HEK293 (cell line): ENCODE measurements around the gene PIANP.

Experiments used
- CTCF ChIA-PET: fragments of 350-600 bp; formaldehyde crosslinking; extraction: SDS; loops from one replicate; lab custom pipeline; 2021; ENCODE audit warnings: antibody characterized with exemption; lab: Yijun Ruan, JAX
- POLR2A ChIA-PET: fragments of 300-600 bp; formaldehyde crosslinking; extraction: SDS; loops from one replicate; lab custom pipeline; 2020; ENCODE audit warnings: antibody characterized with exemption, inconsistent platforms; lab: Yijun Ruan, JAX
- H3K27ac ChIP-seq: fragments of 200-500 bp; sonication (Bioruptor generic); 2 replicates; pipeline ENCODE4 v1.5.1; 2014; ENCODE audit warnings: low read depth, low read length, control low read depth, inconsistent platforms; ENCODE audit errors: extremely low read depth
- H3K36me3 ChIP-seq, 2 experiments: fragments of 200-500 bp in 1 of 2; sonication (Bioruptor generic) in 1 of 2; 1 replicate in 1 of 2; 2 replicates in 1 of 2; pipeline ENCODE4 v1.5.1; 2014 to 2017; ENCODE audit warnings: inconsistent platforms in 2 of 2, low read length in 2 of 2; ENCODE audit not compliant: control insufficient read depth in 2 of 2, insufficient read depth in 1 of 2
- H3K4me1 ChIP-seq: fragments of 200-500 bp; sonication (Bioruptor generic); 2 replicates; pipeline ENCODE4 v1.5.1; 2014; ENCODE audit warnings: mild to moderate bottlenecking, low read length, inconsistent platforms; ENCODE audit not compliant: control insufficient read depth, insufficient read depth
- H3K4me3 ChIP-seq: 2 replicates; pipeline ENCODE4 v1.5.1; 2011; ENCODE audit warnings: low read depth, mild to moderate bottlenecking, control low read depth, low read length, moderate library complexity
- H3K9me3 ChIP-seq: fragments of 200-500 bp; sonication (Bioruptor generic); 2 replicates; pipeline ENCODE4 v1.5.1; 2014; ENCODE audit warnings: low read depth, low read length, inconsistent platforms; ENCODE audit not compliant: control insufficient read depth, insufficient read depth
- ATF2 ChIP-seq: fragments of 450-650 bp; formaldehyde crosslinking; IDR thresholded peaks from 2 replicates; pipeline ENCODE4 v1.5.1; 2016; ENCODE audit warnings: missing biosample characterization, missing genetic modification characterization, low read depth
- BCL6B ChIP-seq: fragments of 450-650 bp; formaldehyde crosslinking; IDR thresholded peaks from 2 replicates; pipeline ENCODE4 v1.5.1; 2017; ENCODE audit warnings: missing biosample characterization, missing genetic modification characterization
- EGR2 ChIP-seq: fragments of 450-650 bp; formaldehyde crosslinking; IDR thresholded peaks from 2 replicates; pipeline ENCODE4 v1.5.1; 2016; ENCODE audit warnings: low read depth, missing biosample characterization, missing genetic modification characterization
- KLF16 ChIP-seq: fragments of 450-650 bp; formaldehyde crosslinking; IDR thresholded peaks from 2 replicates; pipeline ENCODE4 v1.5.1; 2017; ENCODE audit warnings: missing biosample characterization, missing genetic modification characterization
- ZBTB11 ChIP-seq: fragments of 450-650 bp; formaldehyde crosslinking; conservative IDR thresholded peaks from 2 replicates; pipeline ENCODE4 v1.5.1; 2016; ENCODE audit warnings: low read depth, missing biosample characterization, missing genetic modification characterization
- ZBTB20 ChIP-seq: fragments of 450-650 bp; formaldehyde crosslinking; IDR thresholded peaks from 2 replicates; pipeline ENCODE4 v1.5.1; 2016; ENCODE audit warnings: missing biosample characterization, missing genetic modification characterization
- ZBTB44 ChIP-seq: fragments of 450-650 bp; IDR thresholded peaks from 2 replicates; pipeline ENCODE4 v1.5.1; 2018; ENCODE audit warnings: missing biosample characterization, mild to moderate bottlenecking, missing genetic modification characterization
- ZBTB7A ChIP-seq: fragments of 450-650 bp; formaldehyde crosslinking; IDR thresholded peaks from 2 replicates; pipeline ENCODE4 v1.5.1; 2016; ENCODE audit warnings: low read depth, missing biosample characterization, missing genetic modification characterization
- ZNF138 ChIP-seq: fragments of 450-650 bp; formaldehyde crosslinking; IDR thresholded peaks from 2 replicates; pipeline ENCODE4 v1.5.1; 2016; ENCODE audit warnings: missing biosample characterization, missing genetic modification characterization, borderline replicate concordance
- ZNF202 ChIP-seq: fragments of 450-650 bp; formaldehyde crosslinking; IDR thresholded peaks from 2 replicates; pipeline ENCODE4 v1.5.1; 2016; ENCODE audit warnings: missing biosample characterization, missing genetic modification characterization, borderline replicate concordance
- ZNF362 ChIP-seq: fragments of 450-650 bp; formaldehyde crosslinking; IDR thresholded peaks from 2 replicates; pipeline ENCODE4 v1.5.1; 2016; ENCODE audit warnings: missing biosample characterization, missing genetic modification characterization
- ZNF404 ChIP-seq: fragments of 450-650 bp; formaldehyde crosslinking; IDR thresholded peaks from 2 replicates; pipeline ENCODE4 v1.5.1; 2017; ENCODE audit warnings: missing biosample characterization, missing genetic modification characterization
- ZNF423 ChIP-seq: fragments of 450-650 bp; formaldehyde crosslinking; IDR thresholded peaks from 2 replicates; pipeline ENCODE4 v1.5.1; 2016; ENCODE audit warnings: missing biosample characterization, missing genetic modification characterization
- ZNF501 ChIP-seq: fragments of 450-650 bp; formaldehyde crosslinking; IDR thresholded peaks from 2 replicates; pipeline ENCODE4 v1.5.1; 2016; ENCODE audit warnings: missing biosample characterization, missing genetic modification characterization
- ZNF621 ChIP-seq: fragments of 450-650 bp; formaldehyde crosslinking; IDR thresholded peaks from 2 replicates; pipeline ENCODE4 v1.5.1; 2017; ENCODE audit warnings: missing biosample characterization, missing genetic modification characterization
- ZNF664 ChIP-seq: fragments of 450-650 bp; formaldehyde crosslinking; IDR thresholded peaks from 2 replicates; pipeline ENCODE4 v1.5.1; 2016; ENCODE audit warnings: missing biosample characterization, missing genetic modification characterization
- ZNF704 ChIP-seq: fragments of 450-650 bp; formaldehyde crosslinking; IDR thresholded peaks from 2 replicates; pipeline ENCODE4 v1.5.1; 2016; ENCODE audit warnings: missing biosample characterization, missing genetic modification characterization
- ZNF777 ChIP-seq: fragments of 450-650 bp; formaldehyde crosslinking; IDR thresholded peaks from 2 replicates; pipeline ENCODE4 v1.5.1; 2017; ENCODE audit warnings: missing biosample characterization, missing genetic modification characterization, borderline replicate concordance
- ZNF785 ChIP-seq: fragments of 450-650 bp; formaldehyde crosslinking; IDR thresholded peaks from 2 replicates; pipeline ENCODE4 v1.5.1; 2016; ENCODE audit warnings: missing biosample characterization, missing genetic modification characterization
- ZNF792 ChIP-seq: fragments of 450-650 bp; formaldehyde crosslinking; IDR thresholded peaks from 2 replicates; pipeline ENCODE4 v1.5.1; 2016; ENCODE audit warnings: missing biosample characterization, missing genetic modification characterization
- ZSCAN16 ChIP-seq: fragments of 450-650 bp; formaldehyde crosslinking; IDR thresholded peaks from 2 replicates; pipeline ENCODE4 v1.5.1; 2016; ENCODE audit warnings: missing biosample characterization, missing genetic modification characterization

Gene PIANP

DNA sequence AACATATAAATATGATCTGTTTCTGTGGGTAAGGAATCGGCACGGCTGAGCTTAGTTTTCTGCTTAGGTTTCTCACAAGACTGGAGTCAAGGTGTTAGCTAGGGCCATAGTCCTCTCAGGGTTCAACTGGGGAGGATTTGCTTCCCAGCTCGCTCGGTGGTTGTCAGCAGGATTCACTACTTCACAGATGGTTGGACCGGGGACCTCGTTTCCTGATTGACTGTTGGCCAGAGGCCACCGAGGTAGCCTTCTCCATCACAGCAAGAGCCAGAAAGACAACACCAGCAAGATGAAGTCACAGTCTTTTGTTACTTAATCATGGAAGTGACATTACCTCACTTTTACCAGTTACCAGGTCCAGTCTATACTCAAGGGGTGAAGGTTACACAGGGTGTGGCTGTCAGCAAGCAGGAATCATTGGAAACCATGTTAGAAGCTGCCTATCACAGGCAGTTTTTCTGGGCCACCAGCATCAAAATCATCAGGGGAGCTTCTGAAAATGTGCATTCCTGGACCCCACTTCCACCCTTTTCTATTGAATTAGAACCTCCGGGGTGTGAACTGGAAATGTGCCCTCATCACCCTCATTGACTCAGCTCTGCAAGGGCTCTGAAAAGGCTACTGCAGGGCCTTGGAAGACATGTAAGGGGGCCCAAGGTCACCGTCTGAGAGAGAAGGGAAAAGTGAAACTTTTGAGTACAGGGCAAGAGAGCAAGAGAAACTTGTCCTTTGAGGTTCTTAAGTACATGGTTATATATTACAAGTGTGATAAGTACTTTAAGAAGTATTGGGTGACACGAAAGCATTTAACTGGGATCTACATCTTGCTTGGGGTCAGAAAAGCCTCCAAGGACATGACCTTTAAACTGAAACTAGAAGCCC lies 34.1 kb upstream of the PIANP start:
- no peaks in the 10 kb centered on the region for H3K4me1 ChIP-seq
- ChIA-PET POLR2A (interaction anchor here (1.0 to 3.0 kb wide), 4 partner anchors 10 to 117 kb away, joined by 3 to 16 read pairs (median 3); partner anchors contain the start of genes COPS7A and USP5), CTCF (interaction anchor here (0.5 to 1.7 kb wide), 5 partner anchors 10 to 100 kb away, joined by 3 read pairs; partner anchors contain the start of gene COPS7A)
- H3K4me3 ChIP-seq, result no peak overlapping the region
- no peak overlapping the region for H3K27ac ChIP-seq
- TF ChIP-seq EGR2 (no peak), ATF2 (tag by site-specific recombination) (peak; percentile 22; the same call in 1 of the 2 replicates)
- H3K36me3 ChIP-seq, result peaks cover 9 to 35% of the 10 kb centered on the region in 2 experiments; a peak in 2 of 3 replicates
- H3K9me3 ChIP-seq, result no peaks in the 10 kb centered on the region

GRCh38 chr12:6730169-6730568 lies 29.6 kb upstream of the PIANP start:
- no peak overlapping the region for H3K4me3 ChIP-seq
- no peak for TF ChIP-seq ZNF785
- TF ChIP-seq ZNF423 (tag by site-specific recombination), result no peak
- TF ChIP-seq ZNF704, result no peak
- TF ChIP-seq BCL6B, result no peak
- TF ChIP-seq KLF16, result no peak
- no peak for TF ChIP-seq ZBTB44
- no peak for TF ChIP-seq ZNF501
- TF ChIP-seq ZNF362, result no peak
- TF ChIP-seq ZBTB7A, result no peak
- H3K27ac ChIP-seq, result no peak overlapping the region
- H3K4me1 ChIP-seq, result no peaks in the 10 kb centered on the region
- POLR2A ChIA-PET, result no interaction called here
- no peaks in the 10 kb centered on the region for H3K9me3 ChIP-seq
- CTCF ChIA-PET, result interaction anchor here (0.6 kb wide), 1 partner anchor 72 kb away, joined by 3 read pairs; no protein-coding TSS in a partner anchor
- peaks cover 18 to 65% of the 10 kb centered on the region in 2 experiments for H3K36me3 ChIP-seq

DNA sequence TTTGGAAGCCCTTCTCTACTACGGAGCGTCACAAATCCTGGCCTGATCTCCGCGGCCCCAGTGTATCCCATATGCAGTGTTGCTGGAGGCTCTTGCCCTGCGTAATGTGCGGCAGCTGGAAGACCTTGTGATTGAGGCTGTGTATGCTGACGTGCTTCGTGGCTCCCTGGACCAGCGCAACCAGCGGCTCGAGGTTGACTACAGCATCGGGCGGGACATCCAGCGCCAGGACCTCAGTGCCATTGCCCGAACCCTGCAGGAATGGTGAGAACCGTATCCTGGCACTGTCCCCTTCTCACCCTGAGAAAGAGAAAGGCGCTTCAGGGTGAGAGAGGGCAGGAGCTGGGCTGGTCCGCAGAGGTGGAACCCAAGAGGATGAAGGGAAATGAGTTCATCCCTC lies 28.6 kb upstream of the PIANP start:
- Histone ChIP-seq H3K36me3 (peaks cover 18 to 58% of the 10 kb centered on the region in 2 experiments), H3K27ac (no peak overlapping the region), H3K9me3 (no peaks in the 10 kb centered on the region), H3K4me1 (peaks cover 7% of the 10 kb centered on the region), H3K4me3 (no peak overlapping the region)
- CTCF ChIA-PET, result interaction anchor here (0.6 kb wide), 1 partner anchor 22 kb away, joined by 4 read pairs; no protein-coding TSS in a partner anchor
- TF ChIP-seq ZNF777 (tag by site-specific recombination), result no peak
- no peak for TF ChIP-seq ZNF664 (tag by site-specific recombination)
- TF ChIP-seq ZNF404 (tag by site-specific recombination), result no peak
- no peak for TF ChIP-seq KLF16
- no peak for TF ChIP-seq ZSCAN16 (tag by site-specific recombination)
- no peak for TF ChIP-seq ZNF792
- no peak for TF ChIP-seq ZNF621
- TF ChIP-seq ZBTB20, result no peak
- no peak for TF ChIP-seq ZNF202 (tag by site-specific recombination)
- TF ChIP-seq ZBTB11 (tag by site-specific recombination), result no peak
- no peak for TF ChIP-seq ZNF138 (tag by site-specific recombination)
- POLR2A ChIA-PET, result no interaction called here
